ENCODE data around the gene FER1L5. TPM values are rescaled to one million over a fixed set of nuclear protein-coding genes. Genes with fewer than 3 reads are reported as not detected.
"Not testable (repeated sequence)": the region's sequence is repeated elsewhere in the genome, so short reads cannot be mapped to it uniquely, and the experiment has no call there.

FER1L5 gene
- total RNA-seq, 4 donors from 2014 or later = under 0.01 TPM; not detected in 3

- H3K36me3 ChIP-seq = no peaks in the 10 kb centered on the region
- H3K27ac ChIP-seq (replicated peaks in 1 of 4) = peak overlapping the region; percentile 67 to 79 (median 76)
- H3K27me3 ChIP-seq = no peaks in the 10 kb centered on the region
- peaks cover 12 to 16% (median 13%) of the 10 kb centered on the region in 4 donors for H3K4me1 ChIP-seq
- no peak overlapping the region for H3K4me3 ChIP-seq
- TF ChIP-seq POLR2AphosphoS5 (IDR thresholded peaks at IDR 0.05) = peak; percentile 66 to 77
- TF ChIP-seq EP300 (IDR thresholded peaks at IDR 0.05) = no peak
- H3K9me3 ChIP-seq = peaks cover 0 to 8% (median 0%) of the 10 kb centered on the region in 4 donors
- DNase-seq (ENCODE audit: extremely low spot score) = no peak
- intact Hi-C loops (cut with DNase I) = no loop called here
- 60% methylated on average over 3 of the region's 3 CpGs for WGBS
Measured at GRCh38 chr2:96665083-96665569, 22.6 kb downstream of the FER1L5 start.

GRCh38 chr2:96665717-96666116 is 23.2 kb downstream of the FER1L5 start:
- H3K4me3 ChIP-seq; H3K36me3 ChIP-seq; intact Hi-C loops (cut with DNase I); DNase-seq (ENCODE audit: extremely low spot score); H3K9me3 ChIP-seq; H3K27me3 ChIP-seq: not testable (repeated sequence)
- Histone ChIP-seq H3K4me1 (peaks cover 12 to 16% (median 13%) of the 10 kb centered on the region in 4 donors), H3K27ac (replicated peaks in 1 of 4) (peak overlapping the region; percentile 67 to 79 (median 76))
- WGBS = 92% methylated on average over 2 of the region's 3 CpGs

GRCh38 chr2:96668771-96669170 is 26.2 kb downstream of the FER1L5 start:
- DNase-seq (ENCODE audit: extremely low spot score) = no peak
- WGBS = 84% methylated on average over 8 of the region's 11 CpGs
- intact Hi-C loops (cut with DNase I) = no loop called here
- TF ChIP-seq POLR2A (IDR thresholded peaks at IDR 0.05; ENCODE audit: low read depth) (no peak), POLR2AphosphoS5 (IDR thresholded peaks at IDR 0.05) (no peak), EP300 (IDR thresholded peaks at IDR 0.05) (no peak), CTCF (IDR thresholded peaks at IDR 0.05) (no peak)
- no peaks in the 10 kb centered on the region for H3K36me3 ChIP-seq
- H3K4me1 ChIP-seq = peaks cover 12 to 16% (median 13%) of the 10 kb centered on the region in 4 donors
- H3K27me3 ChIP-seq = no peaks in the 10 kb centered on the region
- H3K4me3 ChIP-seq = no peak overlapping the region
- H3K27ac ChIP-seq (replicated peaks in 1 of 4) = no peak overlapping the region
- H3K9me3 ChIP-seq = peaks cover 0 to 8% (median 0%) of the 10 kb centered on the region in 4 donors

GRCh38 chr2:96669539-96670215 is 27.1 kb downstream of the FER1L5 start:
- 93% methylated on average over 14 of the region's 15 CpGs for WGBS
- no peak for DNase-seq (ENCODE audit: extremely low spot score)
- Histone ChIP-seq H3K4me3 (no peak overlapping the region), H3K27ac (replicated peaks in 1 of 4) (no peak overlapping the region), H3K27me3 (no peaks in the 10 kb centered on the region), H3K36me3 (no peaks in the 10 kb centered on the region), H3K4me1 (peaks cover 11 to 14% (median 13%) of the 10 kb centered on the region in 4 donors), H3K9me3 (peaks cover 0 to 1% (median 0%) of the 10 kb centered on the region in 4 donors)
- TF ChIP-seq EP300 (IDR thresholded peaks at IDR 0.05) (no peak), CTCF (IDR thresholded peaks at IDR 0.05) (no peak), POLR2AphosphoS5 (IDR thresholded peaks at IDR 0.05) (no peak), POLR2A (IDR thresholded peaks at IDR 0.05; ENCODE audit: low read depth) (no peak)
- intact Hi-C loops (cut with DNase I) = no loop called here

GRCh38 chr2:96679848-96680247 is 37.3 kb downstream of the FER1L5 start:
- Histone ChIP-seq H3K9me3 (no peaks in the 10 kb centered on the region), H3K27me3 (no peaks in the 10 kb centered on the region), H3K4me3 (no peak overlapping the region), H3K4me1 (no peaks in the 10 kb centered on the region), H3K36me3 (no peaks in the 10 kb centered on the region), H3K27ac (replicated peaks in 1 of 4) (no peak overlapping the region)
- DNase-seq (ENCODE audit: extremely low spot score) = no peak
- TF ChIP-seq POLR2AphosphoS5 (IDR thresholded peaks at IDR 0.05) = no peak
- TF ChIP-seq POLR2A (IDR thresholded peaks at IDR 0.05; ENCODE audit: low read depth) = no peak
- TF ChIP-seq CTCF (IDR thresholded peaks at IDR 0.05) = no peak
- no peak for TF ChIP-seq EP300 (IDR thresholded peaks at IDR 0.05)
- 47% methylated on average over 9 of the region's 9 CpGs for WGBS
- intact Hi-C loops (cut with DNase I) = no loop called here

Data from esophagus muscularis mucosa (tissue), 4 donors.